ENCODE data around the gene CHPT1. TPM values are rescaled to one million over a fixed set of nuclear protein-coding genes. Genes with fewer than 3 reads are reported as not detected.
A peak's percentile ranks its signal among the peaks of the same experiment; 100 is the strongest.

The CHPT1 gene
- total RNA-seq, 2 experiments from 2014 or later = 15.2 to 15.8 TPM

- ATAC-seq (no peak), DNase-seq (no peak)
- intact Hi-C loops (cut with micrococcal nuclease) = loop anchor here (10.0 kb wide), 1 partner anchor 335 kb away; no protein-coding TSS in a partner anchor
- Mint-ChIP-seq H3K9me3 (no peaks in the 10 kb centered on the region), H3K4me1 (ENCODE audit: low read depth) (no peaks in the 10 kb centered on the region), H3K36me3 (ENCODE audit: low read depth) (peaks cover 33% of the 10 kb centered on the region), H3K27ac (no peak overlapping the region), H3K4me3 (no peak overlapping the region), H3K27me3 (no peaks in the 10 kb centered on the region)
- POLR2A ChIA-PET = no interaction called here
- TF ChIP-seq CTCF (IDR thresholded peaks at IDR 0.05) = no peak
- CTCF ChIA-PET = no interaction called here
Observed at GRCh38 chr12:101750152-101750551, 52.7 kb downstream of the CHPT1 start.

- Mint-ChIP-seq H3K36me3 (ENCODE audit: low read depth) (peaks cover 14% of the 10 kb centered on the region), H3K27me3 (no peaks in the 10 kb centered on the region), H3K9me3 (no peaks in the 10 kb centered on the region), H3K4me3 (no peak overlapping the region), H3K27ac (no peak overlapping the region), H3K4me1 (ENCODE audit: low read depth) (no peaks in the 10 kb centered on the region)
- intact Hi-C loops (cut with micrococcal nuclease) = loop anchor here (10.0 kb wide), 1 partner anchor 345 kb away; no protein-coding TSS in a partner anchor
- ATAC-seq = peak; percentile 70
- CTCF ChIA-PET = interaction anchor here (0.6 to 3.4 kb wide), 21 partner anchors 8 to 351 kb away, joined by 3 to 36 read pairs (median 4); no protein-coding TSS in a partner anchor
- no peak for DNase-seq
- POLR2A ChIA-PET = interaction anchor here (0.6 kb wide), 1 partner anchor 147 kb away, joined by 4 read pairs; no protein-coding TSS in a partner anchor
- TF ChIP-seq CTCF (IDR thresholded peaks at IDR 0.05) = peak; percentile 72
Observed at GRCh38 chr12:101759396-101760047, 62.1 kb downstream of the CHPT1 start.

GRCh38 chr12:101761350-101761749, 63.9 kb downstream of the CHPT1 start:
- H3K36me3 Mint-ChIP-seq (ENCODE audit: low read depth) = peaks cover 14% of the 10 kb centered on the region
- H3K4me1 Mint-ChIP-seq (ENCODE audit: low read depth) = no peaks in the 10 kb centered on the region
- CTCF ChIA-PET = interaction anchor here (0.6 to 3.4 kb wide), 7 partner anchors 11 to 350 kb away, joined by 3 to 36 read pairs (median 3); partner anchors contain the start of gene GNPTAB
- H3K27me3 Mint-ChIP-seq = no peaks in the 10 kb centered on the region
- ATAC-seq (no peak), DNase-seq (no peak)
- no peak for TF ChIP-seq CTCF (IDR thresholded peaks at IDR 0.05)
- no peak overlapping the region for H3K4me3 Mint-ChIP-seq
- intact Hi-C loops (cut with micrococcal nuclease) = no loop called here
- POLR2A ChIA-PET = no interaction called here
- no peak overlapping the region for H3K27ac Mint-ChIP-seq
- H3K9me3 Mint-ChIP-seq = no peaks in the 10 kb centered on the region

GRCh38 chr12:101761781-101762180, 64.3 kb downstream of the CHPT1 start:
- ATAC-seq (no peak), DNase-seq (no peak)
- ChIA-PET POLR2A (no interaction called here), CTCF (interaction anchor here (0.6 to 3.4 kb wide), 7 partner anchors 10 to 351 kb away, joined by 3 to 36 read pairs (median 4); partner anchors contain the start of gene GNPTAB)
- H3K4me3 Mint-ChIP-seq = no peak overlapping the region
- no peaks in the 10 kb centered on the region for H3K4me1 Mint-ChIP-seq (ENCODE audit: low read depth)
- no peaks in the 10 kb centered on the region for H3K27me3 Mint-ChIP-seq
- peaks cover 14% of the 10 kb centered on the region for H3K36me3 Mint-ChIP-seq (ENCODE audit: low read depth)
- no peaks in the 10 kb centered on the region for H3K9me3 Mint-ChIP-seq
- TF ChIP-seq CTCF (IDR thresholded peaks at IDR 0.05) = no peak
- no peak overlapping the region for H3K27ac Mint-ChIP-seq
- intact Hi-C loops (cut with micrococcal nuclease) = no loop called here

- ATAC-seq (no peak), DNase-seq (no peak)
- CTCF ChIA-PET = interaction anchor here (1.2 to 2.0 kb wide), 3 partner anchors 10 to 348 kb away, joined by 3 to 8 read pairs (median 4); partner anchors contain the start of gene GNPTAB
- H3K4me1 Mint-ChIP-seq (ENCODE audit: low read depth) = no peaks in the 10 kb centered on the region
- no peaks in the 10 kb centered on the region for H3K27me3 Mint-ChIP-seq
- POLR2A ChIA-PET = no interaction called here
- H3K9me3 Mint-ChIP-seq = no peaks in the 10 kb centered on the region
- no peak overlapping the region for H3K27ac Mint-ChIP-seq
- intact Hi-C loops (cut with micrococcal nuclease) = no loop called here
- no peak overlapping the region for H3K4me3 Mint-ChIP-seq
- H3K36me3 Mint-ChIP-seq (ENCODE audit: low read depth) = peaks cover 15% of the 10 kb centered on the region
- no peak for TF ChIP-seq CTCF (IDR thresholded peaks at IDR 0.05)
Observed at GRCh38 chr12:101763246-101763931, 65.9 kb downstream of the CHPT1 start.

All from activated CD8-positive, alpha-beta T cell treated with anti-CD3 and anti-CD28 coated beads for 36 hours (primary cell).